OCI-LY1 (cell line): Measurements from ENCODE around the gene IRF1.

Experiments used
- H2AFZ ChIP-seq: fragments of 200-600 bp; sonication (generic), shearing (Covaris generic); 2 replicates; pipeline ENCODE4 v1.6.0; 2014; ENCODE audit warnings: antibody characterized with exemption, mild to moderate bottlenecking, low read length
- H3F3A ChIP-seq: fragments of 200-600 bp; sonication (generic), shearing (Covaris generic); 2 replicates; pipeline ENCODE4 v1.6.0; 2014; ENCODE audit warnings: mild to moderate bottlenecking, antibody characterized with exemption, low read length, moderate library complexity; ENCODE audit not compliant: insufficient read depth
- H3K27ac ChIP-seq: fragments of 200-600 bp; sonication (generic); 2 replicates; pipeline ENCODE4 v1.5.1; 2014; ENCODE audit warnings: low read length, mixed run types, mild to moderate bottlenecking, low read depth; ENCODE audit not compliant: poor library complexity, severe bottlenecking
- H3K27me3 ChIP-seq: fragments of 200-600 bp; sonication (generic); 2 replicates; pipeline ENCODE4 v1.6.0; 2014; ENCODE audit warnings: antibody characterized with exemption, mild to moderate bottlenecking, low read length, moderate library complexity; ENCODE audit not compliant: insufficient read depth
- H3K36me3 ChIP-seq: fragments of 200-600 bp; sonication (generic); 2 replicates; pipeline ENCODE4 v1.6.1; 2014; ENCODE audit warnings: mild to moderate bottlenecking, antibody characterized with exemption, low read length, moderate library complexity, mixed read lengths; ENCODE audit not compliant: insufficient read depth
- H3K4me1 ChIP-seq: fragments of 200-600 bp; sonication (generic); 2 replicates; pipeline ENCODE4 v1.5.1; 2014; ENCODE audit warnings: mild to moderate bottlenecking, low read length, moderate library complexity; ENCODE audit not compliant: insufficient read depth, severe bottlenecking
- H3K4me2 ChIP-seq: fragments of 200-600 bp; sonication (generic), shearing (Covaris generic); 2 replicates; pipeline ENCODE4 v1.6.1; 2014; ENCODE audit warnings: low read length
- H3K4me3 ChIP-seq: fragments of 200-600 bp; sonication (generic); 2 replicates; pipeline ENCODE4 v1.5.1; 2014; ENCODE audit warnings: low read length, low read depth, mild to moderate bottlenecking, mixed read lengths; ENCODE audit not compliant: poor library complexity, severe bottlenecking
- H3K79me2 ChIP-seq: fragments of 200-600 bp; shearing (Covaris generic); 2 replicates; pipeline ENCODE4 v1.6.1; 2016; ENCODE audit warnings: mixed run types, low read length, mixed read lengths; ENCODE audit not compliant: insufficient read depth
- H3K9ac ChIP-seq: fragments of 200-600 bp; sonication (generic), shearing (Covaris generic); 2 replicates; pipeline ENCODE4 v1.6.1; 2014; ENCODE audit warnings: mild to moderate bottlenecking, low read length, mixed read lengths
- H3K9me2 ChIP-seq: fragments of 200-600 bp; sonication (generic), shearing (Covaris generic); 2 replicates; pipeline ENCODE4 v1.6.1; 2014; ENCODE audit warnings: low read depth, mild to moderate bottlenecking, low read length, mixed read lengths
- H3K9me3 ChIP-seq: fragments of 200-600 bp; shearing (Covaris generic); 2 replicates; pipeline ENCODE4 v1.6.1; 2014; ENCODE audit warnings: low read length, mixed read lengths
- H4K20me1 ChIP-seq: fragments of 200-600 bp; sonication (generic), shearing (Covaris generic); 2 replicates; pipeline ENCODE4 v1.6.0; 2016; ENCODE audit warnings: mild to moderate bottlenecking, low read length; ENCODE audit not compliant: insufficient read depth
- EZH2 ChIP-seq: fragments of 200-600 bp; sonication (generic), shearing (Covaris generic); IDR thresholded peaks from 2 replicates; pipeline ENCODE4 v1.8.0; 2017; ENCODE audit warnings: borderline replicate concordance, mixed run types, mild to moderate bottlenecking, antibody characterized with exemption, low read length, moderate library complexity, mixed read lengths
- TF ChIP-seq, protein P1 (sequence below): fragments of 200-600 bp; sonication (generic), shearing (Covaris generic); IDR thresholded peaks from 2 replicates; pipeline ENCODE4 v1.5.1; 2017; ENCODE audit warnings: mild to moderate bottlenecking, antibody characterized with exemption, low read length, moderate library complexity, mixed read lengths

Gene IRF1, protein sequence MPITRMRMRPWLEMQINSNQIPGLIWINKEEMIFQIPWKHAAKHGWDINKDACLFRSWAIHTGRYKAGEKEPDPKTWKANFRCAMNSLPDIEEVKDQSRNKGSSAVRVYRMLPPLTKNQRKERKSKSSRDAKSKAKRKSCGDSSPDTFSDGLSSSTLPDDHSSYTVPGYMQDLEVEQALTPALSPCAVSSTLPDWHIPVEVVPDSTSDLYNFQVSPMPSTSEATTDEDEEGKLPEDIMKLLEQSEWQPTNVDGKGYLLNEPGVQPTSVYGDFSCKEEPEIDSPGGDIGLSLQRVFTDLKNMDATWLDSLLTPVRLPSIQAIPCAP

DNA sequence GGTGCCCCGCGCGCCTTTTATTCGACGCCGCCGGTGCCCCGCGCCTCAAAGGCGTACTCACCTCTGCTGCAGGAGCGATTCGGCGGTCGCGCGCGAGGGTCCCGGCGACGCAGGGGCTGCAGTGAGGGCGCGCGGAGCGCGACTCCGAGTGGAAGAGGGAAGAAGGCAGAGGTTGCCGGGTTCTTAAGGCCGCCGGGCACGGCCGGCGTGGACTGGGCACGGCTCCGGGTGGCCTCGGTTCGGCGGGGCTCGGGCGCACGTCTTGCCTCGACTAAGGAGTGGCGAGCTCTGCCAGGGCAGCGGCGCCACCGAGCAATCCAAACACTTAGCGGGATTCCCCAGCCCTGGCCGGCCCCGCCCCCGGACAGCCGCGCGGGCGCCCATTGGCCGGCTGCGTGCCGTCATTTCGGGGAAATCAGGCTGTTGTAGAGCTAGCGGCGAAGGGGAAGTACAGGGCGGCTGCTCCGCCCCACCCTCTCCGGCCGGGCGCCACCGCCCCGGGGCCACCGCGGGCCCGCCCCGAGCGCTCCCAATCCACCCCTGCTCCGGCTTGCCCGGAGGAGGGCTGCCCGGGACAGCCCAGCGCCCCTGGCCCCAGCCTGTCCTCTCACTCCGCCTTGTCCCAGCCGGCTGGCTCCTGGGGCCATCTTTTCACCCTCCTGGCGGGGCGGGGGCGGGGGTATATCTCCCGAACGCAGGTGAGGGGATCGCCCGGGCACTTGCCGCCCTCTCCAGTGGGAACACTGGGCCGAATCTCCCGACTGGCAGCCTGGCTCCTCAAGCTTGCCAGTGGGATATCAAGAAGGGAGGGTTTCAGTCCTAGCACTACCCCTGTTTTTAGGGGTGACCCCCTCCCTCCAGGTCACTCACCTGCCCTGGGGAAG, at the start of gene IRF1:
IRF1 (minus strand) TSS at position 290 of the 884 bp plus-strand sequence. CDS start 1,295 bp downstream, outside the sequence.
- Histone ChIP-seq H4K20me1 (no peaks in the 10 kb centered on the region), H3K79me2 (no peaks in the 10 kb centered on the region), H3F3A (peaks cover 9% of the 10 kb centered on the region; the same call in 1 of the 2 replicates), H3K27me3 (no peaks in the 10 kb centered on the region), H2AFZ (peak within 1 kb of the TSS; percentile 67; the same call in 1 of the 2 replicates), H3K9ac (peak within 1 kb of the TSS; percentile 87), H3K4me1 (peaks cover 48% of the 10 kb centered on the region), H3K4me3 (peak within 1 kb of the TSS; percentile 79), H3K9me3 (no peaks in the 10 kb centered on the region), H3K27ac (peak within 1 kb of the TSS; percentile 67), H3K9me2 (no peaks in the 10 kb centered on the region), H3K36me3 (peaks cover 21% of the 10 kb centered on the region), H3K4me2 (peak within 1 kb of the TSS; percentile 94)
- no peak for TF ChIP-seq EZH2
- TF ChIP-seq, protein P1, sequence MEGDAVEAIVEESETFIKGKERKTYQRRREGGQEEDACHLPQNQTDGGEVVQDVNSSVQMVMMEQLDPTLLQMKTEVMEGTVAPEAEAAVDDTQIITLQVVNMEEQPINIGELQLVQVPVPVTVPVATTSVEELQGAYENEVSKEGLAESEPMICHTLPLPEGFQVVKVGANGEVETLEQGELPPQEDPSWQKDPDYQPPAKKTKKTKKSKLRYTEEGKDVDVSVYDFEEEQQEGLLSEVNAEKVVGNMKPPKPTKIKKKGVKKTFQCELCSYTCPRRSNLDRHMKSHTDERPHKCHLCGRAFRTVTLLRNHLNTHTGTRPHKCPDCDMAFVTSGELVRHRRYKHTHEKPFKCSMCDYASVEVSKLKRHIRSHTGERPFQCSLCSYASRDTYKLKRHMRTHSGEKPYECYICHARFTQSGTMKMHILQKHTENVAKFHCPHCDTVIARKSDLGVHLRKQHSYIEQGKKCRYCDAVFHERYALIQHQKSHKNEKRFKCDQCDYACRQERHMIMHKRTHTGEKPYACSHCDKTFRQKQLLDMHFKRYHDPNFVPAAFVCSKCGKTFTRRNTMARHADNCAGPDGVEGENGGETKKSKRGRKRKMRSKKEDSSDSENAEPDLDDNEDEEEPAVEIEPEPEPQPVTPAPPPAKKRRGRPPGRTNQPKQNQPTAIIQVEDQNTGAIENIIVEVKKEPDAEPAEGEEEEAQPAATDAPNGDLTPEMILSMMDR = no peak

DNA sequence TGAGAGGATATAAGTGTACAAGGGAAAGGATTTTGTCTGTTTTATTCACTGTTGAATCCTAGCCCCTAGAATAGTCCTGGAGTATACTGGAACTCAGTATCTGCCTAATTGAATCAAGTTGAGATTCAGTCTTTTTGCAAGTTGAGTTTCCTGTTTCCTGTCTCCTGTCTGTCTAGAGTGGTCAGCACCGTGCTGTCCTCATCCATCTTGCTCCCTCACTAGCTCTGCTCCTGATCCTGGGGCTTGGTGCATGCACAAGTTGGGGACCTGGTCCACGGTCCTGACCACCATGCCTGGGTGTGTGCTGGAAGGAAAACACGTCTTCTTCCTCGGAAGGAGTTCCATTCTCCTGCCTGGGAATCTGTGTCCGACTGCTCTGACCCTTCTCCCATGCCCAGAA, 49.6 kb upstream of the IRF1 start:
- no peak overlapping the region for H3K4me2 ChIP-seq

DNA sequence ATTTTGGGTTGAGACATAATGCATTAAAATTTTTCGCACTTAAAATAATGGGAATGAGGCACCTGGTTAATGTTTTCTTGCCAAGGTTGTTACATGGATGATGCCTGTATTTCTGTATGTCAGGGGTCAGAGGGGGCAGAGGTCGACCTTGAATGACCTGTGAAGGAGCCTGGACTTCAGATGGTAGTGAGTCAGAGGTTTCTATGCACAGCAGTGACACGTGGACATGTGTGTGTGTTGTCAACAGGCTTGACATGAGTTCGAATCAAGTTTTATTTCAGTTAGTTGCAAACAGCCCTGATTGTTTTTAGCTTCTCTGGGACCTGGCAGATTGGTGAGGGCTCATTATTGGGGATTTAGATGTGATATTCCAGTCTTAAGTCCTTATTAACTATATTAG, 49.1 kb upstream of the IRF1 start:
- no peak overlapping the region for H3K4me2 ChIP-seq
- H3K4me3 ChIP-seq = no peak overlapping the region
- no peaks in the 10 kb centered on the region for H3K36me3 ChIP-seq
- no peak overlapping the region for H3K9ac ChIP-seq
- no peaks in the 10 kb centered on the region for H4K20me1 ChIP-seq
- H2AFZ ChIP-seq = no peak overlapping the region
- no peaks in the 10 kb centered on the region for H3K27me3 ChIP-seq
- H3K79me2 ChIP-seq = no peaks in the 10 kb centered on the region
- H3K4me1 ChIP-seq = no peaks in the 10 kb centered on the region
- H3K9me2 ChIP-seq = no peaks in the 10 kb centered on the region
- no peak for TF ChIP-seq EZH2
- TF ChIP-seq, protein P1 = no peak
- no peaks in the 10 kb centered on the region for H3F3A ChIP-seq
- H3K9me3 ChIP-seq = no peaks in the 10 kb centered on the region
- no peak overlapping the region for H3K27ac ChIP-seq

More for the DNA sequence above, 49.6 kb upstream of the IRF1 start:
- H3F3A ChIP-seq = no peaks in the 10 kb centered on the region
- H3K9ac ChIP-seq = no peak overlapping the region
- no peaks in the 10 kb centered on the region for H3K9me3 ChIP-seq
- H3K4me1 ChIP-seq = no peaks in the 10 kb centered on the region
- H3K27me3 ChIP-seq = no peaks in the 10 kb centered on the region
- no peak overlapping the region for H3K27ac ChIP-seq
- no peaks in the 10 kb centered on the region for H3K79me2 ChIP-seq
- no peaks in the 10 kb centered on the region for H3K9me2 ChIP-seq
- no peak overlapping the region for H2AFZ ChIP-seq
- TF ChIP-seq, protein P1 = no peak
- TF ChIP-seq EZH2 = no peak
- H3K36me3 ChIP-seq = no peaks in the 10 kb centered on the region
- H4K20me1 ChIP-seq = no peaks in the 10 kb centered on the region
- H3K4me3 ChIP-seq = no peak overlapping the region
